Measurements from ENCODE around the gene PHF10.
A peak's percentile ranks its signal among the peaks of the same experiment; 100 is the strongest.

Gene PHF10

GRCh38 chr6:169700296-169700695, 24.0 kb downstream of the PHF10 start:
- TF ChIP-seq CREB1 (IDR thresholded peaks at IDR 0.05; ENCODE audit: low read depth) (no peak), MAX (IDR thresholded peaks at IDR 0.05) (no peak), TEAD4 (IDR thresholded peaks at IDR 0.05) (no peak), EP300 (IDR thresholded peaks at IDR 0.05; ENCODE audit: borderline replicate concordance) (no peak), FOXM1 (IDR thresholded peaks at IDR 0.05; ENCODE audit: borderline replicate concordance, low read depth) (no peak), TCF12 (IDR thresholded peaks at IDR 0.05; ENCODE audit: low read depth) (no peak), YY1 (IDR thresholded peaks at IDR 0.05; ENCODE audit: low read depth) (no peak), USF1 (IDR thresholded peaks at IDR 0.05) (no peak), TAF1 (IDR thresholded peaks at IDR 0.05; ENCODE audit: low read depth) (no peak), CEBPB (IDR thresholded peaks at IDR 0.05) (no peak), NFIC (IDR thresholded peaks at IDR 0.05) (no peak)

- TF ChIP-seq RAD21 (IDR thresholded peaks at IDR 0.05; ENCODE audit: low read depth): peak; percentile 28; the same call in 1 of the 2 replicates
These were observed 27.2 kb downstream of the PHF10 start for GRCh38 chr6:169697115-169697514.

GRCh38 chr6:169695131-169695530, 29.2 kb downstream of the PHF10 start:
- TF ChIP-seq YY1 (IDR thresholded peaks at IDR 0.05; ENCODE audit: low read depth) (no peak), MAX (IDR thresholded peaks at IDR 0.05) (no peak), NFIC (IDR thresholded peaks at IDR 0.05) (no peak), TAF1 (IDR thresholded peaks at IDR 0.05; ENCODE audit: low read depth) (no peak), CREB1 (IDR thresholded peaks at IDR 0.05; ENCODE audit: low read depth) (no peak), REST (IDR thresholded peaks at IDR 0.05; ENCODE audit: low read depth) (no peak), RAD21 (IDR thresholded peaks at IDR 0.05; ENCODE audit: low read depth) (no peak), TEAD4 (IDR thresholded peaks at IDR 0.05) (no peak), CEBPB (IDR thresholded peaks at IDR 0.05) (no peak), ZBTB7A (IDR thresholded peaks at IDR 0.05; ENCODE audit: low read depth) (no peak), TCF12 (IDR thresholded peaks at IDR 0.05; ENCODE audit: low read depth) (no peak), EP300 (IDR thresholded peaks at IDR 0.05; ENCODE audit: borderline replicate concordance) (no peak), USF1 (IDR thresholded peaks at IDR 0.05) (no peak), EGR1 (IDR thresholded peaks at IDR 0.05) (no peak), FOXM1 (IDR thresholded peaks at IDR 0.05; ENCODE audit: borderline replicate concordance, low read depth) (no peak)

- TF ChIP-seq TCF12 (IDR thresholded peaks at IDR 0.05; ENCODE audit: low read depth) (no peak), CEBPB (IDR thresholded peaks at IDR 0.05) (no peak), NFIC (IDR thresholded peaks at IDR 0.05) (no peak), YY1 (IDR thresholded peaks at IDR 0.05; ENCODE audit: low read depth) (no peak), REST (IDR thresholded peaks at IDR 0.05; ENCODE audit: low read depth) (no peak), TAF1 (IDR thresholded peaks at IDR 0.05; ENCODE audit: low read depth) (no peak), FOXM1 (IDR thresholded peaks at IDR 0.05; ENCODE audit: borderline replicate concordance, low read depth) (no peak), CREB1 (IDR thresholded peaks at IDR 0.05; ENCODE audit: low read depth) (no peak), EP300 (IDR thresholded peaks at IDR 0.05; ENCODE audit: borderline replicate concordance) (no peak)
These were observed 31.8 kb downstream of the PHF10 start for GRCh38 chr6:169692516-169692915.

- TF ChIP-seq RAD21 (IDR thresholded peaks at IDR 0.05; ENCODE audit: low read depth) (no peak), NFIC (IDR thresholded peaks at IDR 0.05) (no peak), TCF12 (IDR thresholded peaks at IDR 0.05; ENCODE audit: low read depth) (no peak), MAX (IDR thresholded peaks at IDR 0.05) (no peak), YY1 (IDR thresholded peaks at IDR 0.05; ENCODE audit: low read depth) (no peak), ZBTB7A (IDR thresholded peaks at IDR 0.05; ENCODE audit: low read depth) (no peak), CREB1 (IDR thresholded peaks at IDR 0.05; ENCODE audit: low read depth) (no peak)
These were observed 33.0 kb downstream of the PHF10 start for GRCh38 chr6:169691260-169691659.

- TF ChIP-seq TEAD4 (IDR thresholded peaks at IDR 0.05) (no peak), TCF12 (IDR thresholded peaks at IDR 0.05; ENCODE audit: low read depth) (no peak), USF1 (IDR thresholded peaks at IDR 0.05) (no peak), REST (IDR thresholded peaks at IDR 0.05; ENCODE audit: low read depth) (no peak), RAD21 (IDR thresholded peaks at IDR 0.05; ENCODE audit: low read depth) (no peak), CREB1 (IDR thresholded peaks at IDR 0.05; ENCODE audit: low read depth) (no peak), TAF1 (IDR thresholded peaks at IDR 0.05; ENCODE audit: low read depth) (no peak), NFIC (IDR thresholded peaks at IDR 0.05) (no peak), CEBPB (IDR thresholded peaks at IDR 0.05) (no peak), ZBTB7A (IDR thresholded peaks at IDR 0.05; ENCODE audit: low read depth) (no peak), YY1 (IDR thresholded peaks at IDR 0.05; ENCODE audit: low read depth) (no peak), MAX (IDR thresholded peaks at IDR 0.05) (no peak)
These were observed 35.0 kb downstream of the PHF10 start for GRCh38 chr6:169689287-169689686.
